GM19452 (cell line): ENCODE measurements around the gene MDH1B.
"Not testable (repeated sequence)": the region's sequence is repeated elsewhere in the genome, so short reads cannot be mapped to it uniquely, and the experiment has no call there.

Experiments
- ATAC-seq: cut with Tn5 transposase; IDR thresholded peaks from one replicate; pipeline ENCODE4 v1.9.1; 2021; ENCODE audit not compliant: unreplicated experiment

Gene MDH1B

GRCh38 chr2:206774871-206775270 is 9.7 kb upstream of the MDH1B start:
- no peak for ATAC-seq

GRCh38 chr2:206766057-206766930 is 1.2 kb upstream of the MDH1B start:
- ATAC-seq, result no peak

GRCh38 chr2:206764673-206765241 is 371 bp downstream of the MDH1B start:
- no peak for ATAC-seq

GRCh38 chr2:206756816-206757215 is 8.3 kb downstream of the MDH1B start:
- no peak for ATAC-seq

- no peak for ATAC-seq
These were observed 24.3 kb downstream of the MDH1B start for GRCh38 chr2:206740800-206741199.

GRCh38 chr2:206739271-206739670 is 25.9 kb downstream of the MDH1B start:
- ATAC-seq, result no peak

- no peak for ATAC-seq
These were observed 28.2 kb downstream of the MDH1B start for GRCh38 chr2:206736935-206737334.

- ATAC-seq, result no peak
These were observed 31.8 kb downstream of the MDH1B start for GRCh38 chr2:206733341-206733740.

GRCh38 chr2:206728277-206729199 is 36.6 kb downstream of the MDH1B start:
- ATAC-seq, result no peak

GRCh38 chr2:206727287-206727686 is 37.8 kb downstream of the MDH1B start:
- ATAC-seq, result no peak

- ATAC-seq, result no peak
These were observed 41.8 kb downstream of the MDH1B start for GRCh38 chr2:206723288-206723687.

GRCh38 chr2:206721256-206721920 is 43.7 kb downstream of the MDH1B start:
- ATAC-seq, result peak; percentile 76

GRCh38 chr2:206718296-206718695 is 46.8 kb downstream of the MDH1B start, which contains the start of gene DYTN:
Gene DYTN, minus strand, starts transcription at chr2:206718396. Its CDS starts 117 bp downstream, at chr2:206718279.
- no peak for ATAC-seq

GRCh38 chr2:206716623-206717022 is 48.5 kb downstream of the MDH1B start:
- no peak for ATAC-seq

GRCh38 chr2:206715183-206715582 is 49.9 kb downstream of the MDH1B start:
- ATAC-seq, result not testable (repeated sequence)

GRCh38 chr2:206713746-206714145 is 51.4 kb downstream of the MDH1B start:
- ATAC-seq, result peak; percentile 55

GRCh38 chr2:206708286-206708685 is 56.8 kb downstream of the MDH1B start:
- no peak for ATAC-seq

- no peak for ATAC-seq
These were observed 57.9 kb downstream of the MDH1B start for GRCh38 chr2:206707164-206707701.

- no peak for ATAC-seq
These were observed 63.0 kb downstream of the MDH1B start for GRCh38 chr2:206701952-206702605.

GRCh38 chr2:206700156-206700555 is 65.0 kb downstream of the MDH1B start:
- ATAC-seq, result no peak
